ENCODE measurements around the gene UBAP2L. TPM values are rescaled to one million over a fixed set of nuclear protein-coding genes. Genes with fewer than 3 reads are reported as not detected.
"Not testable (repeated sequence)": the region's sequence is repeated elsewhere in the genome, so short reads cannot be mapped to it uniquely, and the experiment has no call there.

UBAP2L gene
- total and polyA plus RNA-seq, 5 donors = 67.6 to 112 (median 104) TPM

DNA sequence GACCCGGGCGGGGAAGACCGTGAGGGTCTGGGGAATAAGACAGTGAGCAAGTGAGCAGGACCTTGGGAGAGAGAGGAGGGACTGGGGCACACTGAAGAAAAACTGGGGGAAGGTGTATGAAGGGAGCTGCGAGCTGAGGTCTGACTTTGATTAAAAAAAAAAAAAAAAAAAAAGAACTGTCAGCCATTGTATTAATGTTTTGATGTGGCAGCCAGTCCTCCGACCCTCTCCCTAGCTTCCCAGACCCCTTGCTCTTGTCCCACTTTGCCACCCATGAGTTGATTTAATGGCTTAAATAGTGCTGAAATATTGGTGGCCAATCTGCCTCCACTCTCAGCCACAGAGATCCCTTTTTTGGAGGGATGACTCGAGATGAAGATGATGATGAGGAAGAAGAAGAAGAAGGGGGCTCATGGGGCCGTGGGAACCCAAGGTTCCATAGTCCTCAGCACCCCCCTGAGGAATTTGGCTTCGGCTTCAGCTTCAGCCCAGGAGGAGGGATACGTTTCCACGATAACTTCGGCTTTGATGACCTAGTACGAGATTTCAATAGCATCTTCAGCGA lies 52.3 kb downstream of the UBAP2L start:
- ATAC-seq (peak in 1 of 2 donors; percentile 21), DNase-seq (no peak)
- intact Hi-C loops (cut with DNase I) = loop anchor here in 1 of 4 donors (10.0 kb wide), 1 partner anchor 88 kb away; no protein-coding TSS in a partner anchor
- H3K27ac ChIP-seq (ENCODE audit: low read length) = peak overlapping the region; percentile 96
- H3K27me3 ChIP-seq (ENCODE audit: control insufficient read depth, insufficient read depth) = no peaks in the 10 kb centered on the region
- peak overlapping the region; percentile 88 for H3K4me3 ChIP-seq (ENCODE audit: low read length)
- no peaks in the 10 kb centered on the region for H3K9me3 ChIP-seq (ENCODE audit: control insufficient read depth, low read length)
- no peaks in the 10 kb centered on the region for H3K4me1 ChIP-seq (ENCODE audit: control insufficient read depth, insufficient read depth, low read length)
- 44% methylated on average over 13 of the region's 13 CpGs for WGBS

DNA sequence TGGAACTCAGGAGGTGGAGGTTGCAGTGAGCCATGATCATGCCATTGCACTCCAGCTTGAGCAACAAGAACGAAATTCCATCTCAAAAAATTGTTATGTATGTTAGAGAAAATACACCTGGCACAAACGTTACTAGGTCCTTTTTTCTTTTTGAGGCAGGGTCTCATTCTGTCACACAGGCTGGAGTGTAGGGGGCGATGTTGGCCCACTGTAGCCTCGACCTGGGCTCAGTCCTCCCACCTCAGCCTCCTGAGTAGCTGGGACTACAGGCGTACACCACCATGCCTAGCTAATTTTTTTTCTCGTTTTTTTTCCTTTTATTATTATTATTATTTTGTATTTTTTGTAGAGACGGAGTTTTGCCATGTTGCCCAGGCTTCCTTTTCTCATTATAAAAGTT lies 56.0 kb downstream of the UBAP2L start:
- WGBS = 89% methylated on average over 7 of the region's 7 CpGs
- H3K27ac ChIP-seq (ENCODE audit: low read length) = no peak overlapping the region
- ATAC-seq = no peak
- DNase-seq = peak in 1 of 3 donors; percentile 51
- H3K27me3 ChIP-seq (ENCODE audit: control insufficient read depth, insufficient read depth) = no peaks in the 10 kb centered on the region
- H3K4me3 ChIP-seq (ENCODE audit: low read length) = no peak overlapping the region
- intact Hi-C loops (cut with DNase I) = loop anchor here in 1 of 4 donors (10.0 kb wide), 1 partner anchor 92 kb away; no protein-coding TSS in a partner anchor
- H3K9me3 ChIP-seq (ENCODE audit: control insufficient read depth, low read length) = no peaks in the 10 kb centered on the region
- no peaks in the 10 kb centered on the region for H3K4me1 ChIP-seq (ENCODE audit: control insufficient read depth, insufficient read depth, low read length)

GRCh38 chr1:154287591-154287990 lies 66.8 kb downstream of the UBAP2L start:
- H3K4me1 ChIP-seq (ENCODE audit: control insufficient read depth, insufficient read depth, low read length); ATAC-seq; DNase-seq; H3K27ac ChIP-seq (ENCODE audit: low read length); H3K27me3 ChIP-seq (ENCODE audit: control insufficient read depth, insufficient read depth); intact Hi-C loops (cut with DNase I); H3K4me3 ChIP-seq (ENCODE audit: low read length); H3K9me3 ChIP-seq (ENCODE audit: control insufficient read depth, low read length): not testable (repeated sequence)
- WGBS = 87% methylated on average over 18 of the region's 30 CpGs

GRCh38 chr1:154288661-154289060 lies 67.9 kb downstream of the UBAP2L start:
- intact Hi-C loops (cut with DNase I) = no loop called here
- H3K27ac ChIP-seq (ENCODE audit: low read length) = no peak overlapping the region
- DNase-seq (no peak), ATAC-seq (no peak)
- no peaks in the 10 kb centered on the region for H3K27me3 ChIP-seq (ENCODE audit: control insufficient read depth, insufficient read depth)
- no peaks in the 10 kb centered on the region for H3K4me1 ChIP-seq (ENCODE audit: control insufficient read depth, insufficient read depth, low read length)
- H3K4me3 ChIP-seq (ENCODE audit: low read length) = no peak overlapping the region
- 67% methylated on average over 3 of the region's 3 CpGs for WGBS
- no peaks in the 10 kb centered on the region for H3K9me3 ChIP-seq (ENCODE audit: control insufficient read depth, low read length)

- H3K27me3 ChIP-seq (ENCODE audit: control insufficient read depth, insufficient read depth) = no peaks in the 10 kb centered on the region
- no peak for DNase-seq
- H3K9me3 ChIP-seq (ENCODE audit: control insufficient read depth, low read length) = peaks cover 2% of the 10 kb centered on the region
- no peak for ATAC-seq
- no peak overlapping the region for H3K4me3 ChIP-seq (ENCODE audit: low read length)
- no peaks in the 10 kb centered on the region for H3K4me1 ChIP-seq (ENCODE audit: control insufficient read depth, insufficient read depth, low read length)
- intact Hi-C loops (cut with DNase I) = no loop called here
- 76% methylated on average over 1 of the region's 1 CpG for WGBS
- H3K27ac ChIP-seq (ENCODE audit: low read length) = no peak overlapping the region
These were observed 70.2 kb downstream of the UBAP2L start for GRCh38 chr1:154290921-154291320.

- DNase-seq (no peak), ATAC-seq (no peak)
- 78% methylated on average over 8 of the region's 8 CpGs for WGBS
- no peaks in the 10 kb centered on the region for H3K27me3 ChIP-seq (ENCODE audit: control insufficient read depth, insufficient read depth)
- intact Hi-C loops (cut with DNase I) = no loop called here
- peaks cover 2% of the 10 kb centered on the region for H3K9me3 ChIP-seq (ENCODE audit: control insufficient read depth, low read length)
- H3K4me1 ChIP-seq (ENCODE audit: control insufficient read depth, insufficient read depth, low read length) = no peaks in the 10 kb centered on the region
- no peak overlapping the region for H3K27ac ChIP-seq (ENCODE audit: low read length)
- no peak overlapping the region for H3K4me3 ChIP-seq (ENCODE audit: low read length)
These were observed 74.9 kb downstream of the UBAP2L start for GRCh38 chr1:154295408-154296235.

DNA sequence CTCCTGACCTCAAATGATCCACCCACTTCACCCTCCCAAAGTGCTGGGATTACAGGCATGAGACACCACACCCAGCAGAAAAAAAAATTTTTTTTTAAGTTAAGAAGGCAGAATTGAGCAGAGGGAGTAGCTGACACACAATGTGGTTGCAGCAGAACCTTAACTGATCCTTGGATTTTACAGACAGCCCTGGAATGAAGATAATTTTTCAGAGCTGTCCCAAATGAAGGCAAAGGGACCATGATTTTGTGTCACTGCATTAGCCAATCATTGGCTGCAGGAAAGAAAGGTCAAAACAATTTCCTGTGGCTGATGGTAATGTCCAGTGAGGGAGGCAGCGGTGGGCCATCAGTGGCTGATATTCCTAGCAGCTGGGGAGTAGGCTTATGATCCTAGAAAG lies 80.8 kb downstream of the UBAP2L start:
- Histone ChIP-seq H3K27me3 (ENCODE audit: control insufficient read depth, insufficient read depth) (no peaks in the 10 kb centered on the region), H3K4me1 (ENCODE audit: control insufficient read depth, insufficient read depth, low read length) (no peaks in the 10 kb centered on the region), H3K9me3 (ENCODE audit: control insufficient read depth, low read length) (no peaks in the 10 kb centered on the region), H3K27ac (ENCODE audit: low read length) (no peak overlapping the region), H3K4me3 (ENCODE audit: low read length) (no peak overlapping the region)
- WGBS = 59% methylated on average over 1 of the region's 1 CpG
- DNase-seq (no peak), ATAC-seq (no peak)
- intact Hi-C loops (cut with DNase I) = no loop called here

DNA sequence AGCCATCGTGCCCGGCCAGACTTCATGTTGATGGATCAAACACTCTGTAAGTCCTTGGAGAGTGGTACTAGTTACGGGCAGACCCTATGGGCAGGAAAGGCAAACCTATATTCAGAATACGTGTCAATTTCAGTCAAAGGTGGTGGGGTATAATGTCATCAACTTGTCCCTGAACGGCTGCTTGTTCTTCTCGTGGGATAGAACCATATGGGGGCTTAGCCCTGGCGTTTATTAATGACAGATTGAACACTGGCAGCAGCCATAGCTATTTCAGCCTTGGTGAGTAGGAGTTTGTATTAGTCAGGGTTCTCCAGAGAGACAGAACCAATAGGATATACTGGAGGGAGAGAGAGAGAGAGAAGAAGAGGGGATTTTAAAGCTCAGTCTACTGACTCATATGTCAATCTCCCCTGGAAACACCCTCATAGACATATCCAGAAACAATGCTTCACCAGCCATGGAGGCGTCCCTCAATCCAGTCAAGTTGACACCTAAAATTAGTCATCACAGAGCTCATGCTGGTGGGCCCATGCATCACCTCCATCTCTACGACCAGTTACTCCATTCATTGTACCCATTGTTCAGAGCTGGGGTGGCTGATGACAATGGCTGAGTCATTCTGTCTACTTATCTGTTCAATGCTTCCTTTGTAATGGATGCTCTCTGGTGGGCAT lies 84.0 kb downstream of the UBAP2L start:
- Histone ChIP-seq H3K27me3 (ENCODE audit: control insufficient read depth, insufficient read depth) (no peaks in the 10 kb centered on the region), H3K9me3 (ENCODE audit: control insufficient read depth, low read length) (no peaks in the 10 kb centered on the region), H3K4me3 (ENCODE audit: low read length) (no peak overlapping the region), H3K4me1 (ENCODE audit: control insufficient read depth, insufficient read depth, low read length) (no peaks in the 10 kb centered on the region), H3K27ac (ENCODE audit: low read length) (no peak overlapping the region)
- ATAC-seq = no peak
- 79% methylated on average over 9 of the region's 9 CpGs for WGBS
- intact Hi-C loops (cut with DNase I) = no loop called here
- no peak for DNase-seq

DNA sequence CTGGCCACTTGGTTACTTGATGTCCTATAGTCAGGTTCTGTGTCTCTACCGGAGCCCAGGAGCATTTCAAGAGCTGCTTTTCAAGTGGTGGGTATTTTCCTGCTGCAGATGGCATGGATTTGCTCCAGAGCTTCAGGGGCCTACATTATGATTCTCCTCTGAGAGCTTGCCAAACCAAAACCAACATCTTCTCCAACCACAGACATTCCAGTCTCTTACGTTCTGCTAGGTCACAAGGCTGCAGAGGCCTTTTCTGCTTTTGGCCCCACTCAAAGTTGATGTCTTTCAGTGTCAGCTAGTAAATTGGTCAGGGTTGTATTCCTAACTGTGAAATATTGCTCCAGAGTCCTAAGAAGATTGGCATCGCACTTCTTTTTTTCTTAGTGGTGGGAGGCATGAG lies 85.4 kb downstream of the UBAP2L start:
- H3K27ac ChIP-seq (ENCODE audit: low read length) = no peak overlapping the region
- H3K27me3 ChIP-seq (ENCODE audit: control insufficient read depth, insufficient read depth) = no peaks in the 10 kb centered on the region
- H3K4me1 ChIP-seq (ENCODE audit: control insufficient read depth, insufficient read depth, low read length) = no peaks in the 10 kb centered on the region
- DNase-seq (no peak), ATAC-seq (no peak)
- H3K4me3 ChIP-seq (ENCODE audit: low read length) = no peak overlapping the region
- H3K9me3 ChIP-seq (ENCODE audit: control insufficient read depth, low read length) = no peaks in the 10 kb centered on the region
- WGBS = 84% methylated on average over 3 of the region's 3 CpGs
- intact Hi-C loops (cut with DNase I) = no loop called here

DNA sequence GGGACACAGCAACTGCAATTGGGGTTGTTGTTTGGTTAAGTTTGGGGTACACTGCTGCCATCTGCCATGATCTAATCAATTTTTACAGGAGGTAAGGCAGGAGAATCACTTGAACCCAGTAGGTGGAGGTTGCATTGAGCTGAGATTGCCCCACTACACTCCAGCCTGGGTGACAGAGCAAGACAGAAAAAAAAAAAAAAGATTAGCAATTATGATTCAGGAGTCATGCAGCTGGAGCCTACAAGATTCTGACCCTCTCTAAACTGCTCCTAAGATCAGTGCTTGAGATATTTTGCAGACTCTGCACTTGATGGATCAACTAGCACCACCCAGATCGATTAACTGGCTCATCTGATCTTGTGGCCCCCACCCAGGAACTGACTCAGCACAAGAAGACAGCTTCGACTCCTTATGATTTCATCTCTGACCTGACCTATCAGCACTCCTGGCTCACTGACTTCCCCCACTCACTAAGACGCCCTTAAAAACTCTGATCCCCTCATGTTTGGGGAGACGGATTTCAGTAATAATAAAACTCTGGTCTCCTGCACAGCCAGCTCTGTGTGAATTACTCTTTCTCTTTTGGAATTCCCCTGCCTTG lies 87.0 kb downstream of the UBAP2L start:
- H3K4me3 ChIP-seq (ENCODE audit: low read length); ATAC-seq; H3K27me3 ChIP-seq (ENCODE audit: control insufficient read depth, insufficient read depth); H3K4me1 ChIP-seq (ENCODE audit: control insufficient read depth, insufficient read depth, low read length); H3K9me3 ChIP-seq (ENCODE audit: control insufficient read depth, low read length); DNase-seq; intact Hi-C loops (cut with DNase I); H3K27ac ChIP-seq (ENCODE audit: low read length): not testable (repeated sequence)
- 55% methylated on average over 4 of the region's 4 CpGs for WGBS

- H3K27ac ChIP-seq (ENCODE audit: low read length); H3K4me3 ChIP-seq (ENCODE audit: low read length); DNase-seq; H3K4me1 ChIP-seq (ENCODE audit: control insufficient read depth, insufficient read depth, low read length); intact Hi-C loops (cut with DNase I); ATAC-seq; H3K9me3 ChIP-seq (ENCODE audit: control insufficient read depth, low read length); H3K27me3 ChIP-seq (ENCODE audit: control insufficient read depth, insufficient read depth): not testable (repeated sequence)
- WGBS = 87% methylated on average over 7 of the region's 7 CpGs
These were observed 88.4 kb downstream of the UBAP2L start for GRCh38 chr1:154309136-154309535.

Data from right cardiac atrium (tissue), 5 donors.